T-helper 1 cell treated with Interleukin-12 subunit alpha and Interleukin-12 subunit beta and Interleukin-4 antibody, amounts not matched to agents 30 ng/mL and 1 ng/mL, for 36 hours (primary cell): Measurements from ENCODE around the gene ZNF805. TPM values are rescaled to one million over a fixed set of nuclear protein-coding genes. Genes with fewer than 3 reads are reported as not detected.
"Not testable (repeated sequence)": the region's sequence is repeated elsewhere in the genome, so short reads cannot be mapped to it uniquely, and the experiment has no call there.

Source experiments
- intact Hi-C: fragments of 100-400 bp; cut with micrococcal nuclease; formaldehyde crosslinking; loops from one replicate; pipeline ENCODE4 v1.15.1; 2024
- total RNA-seq: library from RNA; stranded (reverse); gene quantifications from 2 replicates; pipeline ENCODE4 v1.2.3, GENCODE V29; 2022

The ZNF805 gene
- 9.4 and 10.9 TPM in 2 replicates for total RNA-seq

DNA sequence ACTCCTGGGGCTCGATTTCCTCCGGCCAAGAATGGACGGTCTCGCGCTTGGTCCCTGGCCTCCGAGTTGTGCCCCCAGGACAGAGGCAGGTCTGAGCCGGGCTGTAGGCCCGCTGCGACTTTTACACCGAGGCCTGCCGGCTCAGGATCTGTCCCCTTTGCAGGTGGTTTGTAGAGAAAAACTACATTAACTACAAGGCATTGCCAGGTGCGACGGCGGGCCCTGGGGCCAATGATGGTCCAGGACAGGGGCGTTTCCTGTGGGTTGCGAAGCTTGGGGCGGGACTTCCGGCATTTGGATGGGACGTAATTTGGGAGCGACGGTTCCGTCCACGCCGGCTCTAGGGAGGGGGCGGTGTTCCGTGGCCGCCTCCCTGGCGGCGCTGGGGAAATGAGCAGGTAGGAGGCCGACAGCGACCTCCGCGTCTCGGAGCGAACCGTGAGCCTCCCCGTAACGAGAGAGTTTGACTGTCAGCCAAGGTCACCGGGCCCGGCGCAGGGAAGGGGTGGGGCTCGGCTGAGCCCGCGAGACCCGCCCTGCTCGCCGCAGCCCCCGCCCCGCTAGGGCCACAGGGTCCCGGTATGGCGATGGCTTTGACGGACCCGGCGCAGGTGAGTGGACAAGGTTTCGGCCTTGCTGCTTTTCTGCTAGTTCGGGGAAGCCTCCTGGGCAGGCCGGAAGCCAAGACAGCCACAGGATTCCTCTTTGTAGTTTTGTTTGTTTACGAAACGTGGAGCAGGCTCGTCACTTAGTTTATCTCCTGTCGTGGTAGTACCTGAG, at the start of gene ZNF805:
Gene ZNF805 (plus strand): TSS at position 322 of the 780 bp plus-strand sequence. CDS start 260 bp downstream, at position 582.
- intact Hi-C loops, result loop anchor here (1.0 to 10.0 kb wide), 24 partner anchors 40 to 1164 kb away; partner anchors contain the start of genes ERVK3-1, TRAPPC2B, ZNF17 and ZNF211

GRCh38 chr19:57191141-57192076, 49.0 kb upstream of the ZNF805 start, which contains the start of gene ZNF264:
ZNF264 (plus strand) TSS chr19:57191500; CDS start chr19:57191914, 414 bp downstream.
- intact Hi-C loops, result loop anchor here (1.0 to 5.0 kb wide), 17 partner anchors 19 to 1251 kb away; partner anchors contain the start of genes TRAPPC2B, ZNF132, ZNF17 and ZNF304

GRCh38 chr19:57192077-57192420, 48.4 kb upstream of the ZNF805 start:
- intact Hi-C loops, result loop anchor here (1.0 to 5.0 kb wide), 5 partner anchors 128 to 1250 kb away; partner anchors contain the start of genes ZNF132, ZNF444, ZNF543 and ZNF606

- intact Hi-C loops, result loop anchor here (1.0 to 5.0 kb wide), 5 partner anchors 127 to 1249 kb away; partner anchors contain the start of genes ZNF132, ZNF444, ZNF543 and ZNF606
Observed at GRCh38 chr19:57192993-57193392, 47.4 kb upstream of the ZNF805 start.

- intact Hi-C loops, result not testable (repeated sequence)
Observed at GRCh38 chr19:57197874-57198273, 42.6 kb upstream of the ZNF805 start.

- intact Hi-C loops, result no loop called here
Observed at GRCh38 chr19:57202160-57202559, 38.3 kb upstream of the ZNF805 start.

DNA sequence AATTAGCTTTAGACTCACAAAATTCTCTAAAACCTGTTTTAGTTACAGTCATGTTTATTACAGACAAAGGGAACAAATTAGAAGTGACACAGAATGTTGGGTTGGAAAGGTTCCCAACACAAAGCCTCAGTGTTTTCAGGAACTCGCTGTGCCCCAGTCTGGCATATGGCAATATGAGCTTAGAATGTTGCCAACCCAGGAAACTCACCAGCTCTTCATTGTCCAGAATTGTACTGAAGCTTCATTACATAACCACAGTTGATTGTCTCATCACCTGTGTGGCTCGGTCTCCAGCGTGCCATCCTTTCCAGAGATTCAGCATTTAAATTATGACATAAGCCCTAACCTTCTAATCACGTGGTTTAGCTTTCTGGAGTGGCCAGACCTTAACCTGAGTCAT, 30.1 kb upstream of the ZNF805 start:
- intact Hi-C loops, result no loop called here

- intact Hi-C loops, result no loop called here
Observed at GRCh38 chr19:57212109-57212508, 28.3 kb upstream of the ZNF805 start.

DNA sequence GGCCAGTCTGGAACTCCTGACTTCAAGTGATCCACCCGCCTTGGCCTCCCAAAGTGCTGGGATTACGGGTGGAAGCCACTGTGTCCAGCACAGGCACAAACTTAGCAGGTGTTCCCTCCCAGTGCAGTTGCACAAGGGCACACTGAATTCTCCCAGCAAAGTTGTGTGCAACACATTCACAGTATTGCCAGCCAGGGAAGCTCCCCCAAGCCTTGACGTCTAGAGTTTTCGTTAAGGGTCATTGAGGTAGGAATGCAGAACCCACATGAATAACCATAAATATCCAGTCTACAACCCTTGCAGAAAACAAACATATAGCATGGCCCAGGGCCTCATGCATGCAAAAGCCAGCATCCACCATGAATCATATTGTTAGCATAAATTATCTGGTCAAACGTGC, 12.9 kb upstream of the ZNF805 start:
- intact Hi-C loops, result no loop called here

DNA sequence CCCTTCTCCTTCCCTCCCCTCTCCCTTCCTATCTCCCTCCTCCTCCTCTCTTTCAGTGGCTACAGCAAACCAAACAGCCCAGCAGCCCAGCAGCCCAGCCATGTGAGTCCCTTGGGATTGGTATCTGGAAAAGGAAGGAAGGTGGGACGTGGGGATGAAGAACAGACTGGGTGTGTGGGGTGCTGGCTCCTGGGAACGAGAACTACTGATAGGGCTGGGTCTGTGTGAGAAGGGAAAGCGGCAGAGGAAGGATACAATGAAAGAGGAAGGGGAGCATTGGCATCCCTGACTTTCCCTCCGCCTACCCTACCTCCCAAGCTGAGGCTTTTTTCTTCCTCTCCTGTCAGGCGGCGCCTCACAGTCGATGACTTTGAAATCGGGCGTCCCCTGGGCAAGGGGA, 8.7 kb upstream of the ZNF805 start:
- intact Hi-C loops, result no loop called here

GRCh38 chr19:57233207-57233606, 7.2 kb upstream of the ZNF805 start:
- intact Hi-C loops, result no loop called here

DNA sequence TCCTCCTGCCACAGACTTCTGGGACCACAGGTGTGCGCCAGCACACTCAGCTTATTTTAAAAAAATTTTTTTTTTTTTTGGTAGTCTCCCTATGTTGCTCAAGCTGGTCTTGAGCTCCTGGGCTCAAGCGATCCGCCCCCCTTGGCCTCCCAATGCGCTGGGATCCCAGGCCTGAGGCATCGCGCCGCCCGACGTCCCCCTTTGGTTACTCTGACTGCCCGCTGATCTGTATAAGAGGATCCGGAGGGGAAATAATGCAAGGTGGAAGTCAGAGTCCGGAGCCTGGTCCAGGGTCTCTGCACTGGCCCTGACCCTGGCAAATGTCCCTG, 486 bp upstream of the ZNF805 start:
- intact Hi-C loops, result loop anchor here (1.0 to 10.0 kb wide), 24 partner anchors 40 to 1165 kb away; partner anchors contain the start of genes ERVK3-1, TRAPPC2B, ZNF17 and ZNF211

DNA sequence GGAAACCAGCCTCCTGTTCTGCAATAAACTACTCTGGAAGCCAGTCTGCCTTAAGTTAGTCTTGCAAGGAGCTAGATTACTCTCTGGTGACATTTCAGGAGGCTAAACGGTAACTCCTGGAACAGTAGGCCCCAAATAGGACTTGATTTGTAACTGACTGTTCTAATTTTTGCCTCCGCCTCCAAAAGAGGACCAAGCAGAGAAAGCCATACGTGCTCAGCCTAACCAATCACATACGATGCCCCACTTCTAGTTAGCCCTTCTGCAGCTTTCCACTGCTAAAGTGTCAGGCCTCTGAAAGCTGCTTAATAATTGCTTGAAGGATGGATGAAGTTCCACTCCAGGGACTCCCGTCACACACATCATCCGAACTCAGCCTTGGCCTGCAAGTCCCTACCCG, 744 bp downstream of the ZNF805 start:
- intact Hi-C loops, result loop anchor here (2.0 to 10.0 kb wide), 2 partner anchors 762 to 1164 kb away; partner anchors contain the start of genes ZNF584 and ZNF606

DNA sequence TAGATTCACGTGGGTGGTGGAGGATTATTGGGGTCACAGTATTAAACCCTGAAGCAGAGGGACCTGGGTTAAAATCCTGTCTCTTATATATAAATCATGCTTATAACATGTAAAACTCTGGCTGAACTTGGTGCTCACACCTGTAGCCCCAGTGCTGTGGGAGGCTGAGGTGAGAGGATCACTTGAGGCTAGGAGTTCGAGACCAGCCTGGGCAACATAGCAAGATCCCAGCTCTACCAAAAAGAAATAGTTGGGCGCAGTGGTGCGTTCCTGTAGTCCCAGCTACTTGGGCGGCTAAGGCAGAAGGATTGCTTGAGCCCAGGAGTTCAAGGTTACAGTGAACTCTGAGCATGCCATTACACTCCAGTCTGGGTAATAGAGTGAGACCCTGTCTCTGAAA, 2.4 kb downstream of the ZNF805 start:
- intact Hi-C loops, result loop anchor here (10.0 kb wide), 1 partner anchor 1162 kb away; the partner anchor contains the start of gene ZNF584

- intact Hi-C loops, result loop anchor here (10.0 kb wide), 1 partner anchor 1160 kb away; the partner anchor contains the start of gene ZNF584
Observed at GRCh38 chr19:57244513-57244912, 4.1 kb downstream of the ZNF805 start.

GRCh38 chr19:57245066-57245465, 4.6 kb downstream of the ZNF805 start:
- intact Hi-C loops, result loop anchor here (10.0 kb wide), 1 partner anchor 1160 kb away; the partner anchor contains the start of gene ZNF584

- intact Hi-C loops, result loop anchor here (10.0 kb wide), 1 partner anchor 1159 kb away; the partner anchor contains the start of gene ZNF584
Observed at GRCh38 chr19:57245959-57246358, 5.5 kb downstream of the ZNF805 start.

DNA sequence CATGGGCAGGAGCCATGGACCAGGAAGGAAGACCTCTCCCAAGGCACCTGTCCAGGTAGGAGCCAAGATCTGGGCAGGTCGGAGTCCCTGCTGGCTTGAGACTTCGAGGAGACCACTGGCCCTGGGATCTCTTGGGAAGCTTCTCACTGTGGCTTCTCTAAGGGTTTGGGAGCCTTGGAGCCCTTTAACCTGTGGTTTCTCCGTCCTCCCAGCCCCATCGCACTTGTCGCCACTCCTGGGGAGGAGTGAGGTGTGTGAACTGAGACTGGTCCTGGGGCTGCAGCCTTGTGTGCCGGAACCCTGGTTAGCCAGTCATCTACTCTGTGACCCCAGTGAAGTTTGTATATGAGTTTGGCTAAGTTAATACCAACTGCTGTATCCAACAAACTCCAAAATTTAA, 8.2 kb downstream of the ZNF805 start:
- intact Hi-C loops, result loop anchor here (10.0 kb wide), 1 partner anchor 1156 kb away; the partner anchor contains the start of gene ZNF584

DNA sequence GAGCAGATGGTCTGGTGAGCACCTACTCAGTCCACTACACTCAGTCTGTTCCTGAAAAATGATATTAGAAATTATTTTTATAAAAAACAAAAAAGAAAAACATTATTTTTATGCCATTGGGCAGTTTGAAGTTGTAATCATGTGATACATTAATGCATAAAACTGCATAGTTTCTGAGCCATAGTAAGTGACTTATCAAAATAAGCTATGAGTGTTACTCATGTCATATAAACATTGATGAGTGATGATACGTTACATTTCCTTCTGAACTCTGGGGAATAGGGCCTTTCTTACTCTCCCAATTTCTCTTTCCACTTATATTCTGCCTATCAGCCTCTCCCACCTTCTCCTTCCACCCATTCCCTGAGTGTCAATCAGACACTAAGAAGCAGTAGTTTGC, 8.9 kb downstream of the ZNF805 start:
- intact Hi-C loops, result loop anchor here (10.0 kb wide), 1 partner anchor 1155 kb away; the partner anchor contains the start of gene ZNF584

GRCh38 chr19:57253767-57254166, 13.3 kb downstream of the ZNF805 start:
- intact Hi-C loops, result not testable (repeated sequence)

GRCh38 chr19:57262044-57262443, 21.6 kb downstream of the ZNF805 start:
- intact Hi-C loops, result no loop called here
